Activated gamma-delta T cell treated with anti-CD3 and anti-CD28 coated beads, Interleukin-2, amount 50 U/mL, for 16 hours (primary cell): ENCODE data around the gene CCDC78.

Experiments
- DNase-seq: peaks from one replicate; pipeline ENCODE4 v3.0.0-alpha.2; 2020; ENCODE audit warnings: low read depth

Gene CCDC78

GRCh38 chr16:677316-678190, 48.7 kb downstream of the CCDC78 start:
- no peak for DNase-seq

- no peak for DNase-seq
These were observed 49.3 kb downstream of the CCDC78 start for GRCh38 chr16:676913-677312.

GRCh38 chr16:676565-676902, 49.7 kb downstream of the CCDC78 start:
- no peak for DNase-seq

- DNase-seq, result no peak
These were observed 50.2 kb downstream of the CCDC78 start for GRCh38 chr16:675884-676564.

- no peak for DNase-seq
These were observed 51.0 kb downstream of the CCDC78 start, which contains the start of gene RHBDL1 for GRCh38 chr16:674968-675883. Gene RHBDL1 (plus strand): TSS chr16:675671. CDS start chr16:675791, 120 bp downstream.

- no peak for DNase-seq
These were observed 51.9 kb downstream of the CCDC78 start for GRCh38 chr16:674214-674881.

- DNase-seq, result no peak
These were observed 52.7 kb downstream of the CCDC78 start for GRCh38 chr16:673399-673991.

- no peak for DNase-seq
These were observed 53.4 kb downstream of the CCDC78 start for GRCh38 chr16:672851-673250.
